Spleen (tissue), 7 donors: ENCODE data around the gene EXOSC7.

Source experiments
- POLR2AphosphoS5 ChIP-seq, 3 donors: sonication (generic); formaldehyde crosslinking; IDR thresholded peaks; one replicate each; pipeline ENCODE4 v1.5.1; 2017; ENCODE audit warnings: antibody characterized with exemption in 3 of 3
- TF ChIP-seq, protein P1 (sequence below), 11 experiments: fragments of 200-600 bp in 7 of 11; fragments of 450-650 bp in 4 of 11; sonication (generic) in 4 of 11; IDR thresholded peaks in 8 of 11; conservative IDR thresholded peaks in 3 of 11; 1 replicate in 7 of 11; 2 replicates in 4 of 11; pipeline versions ENCODE4 v1.4.0 to v1.8.0; 2016 to 2021; ENCODE audit warnings: antibody characterized with exemption in 11 of 11, inconsistent platforms in 4 of 11, mild to moderate bottlenecking in 1 of 11
- donor health status: DM: no; HTN: no; CAD: no; lungs with moderate emphysema.
- donor health status: DM: no; HTN: no; CAD: no.
- donor health status: DM: no; HTN: no; CAD: no.

DNA sequence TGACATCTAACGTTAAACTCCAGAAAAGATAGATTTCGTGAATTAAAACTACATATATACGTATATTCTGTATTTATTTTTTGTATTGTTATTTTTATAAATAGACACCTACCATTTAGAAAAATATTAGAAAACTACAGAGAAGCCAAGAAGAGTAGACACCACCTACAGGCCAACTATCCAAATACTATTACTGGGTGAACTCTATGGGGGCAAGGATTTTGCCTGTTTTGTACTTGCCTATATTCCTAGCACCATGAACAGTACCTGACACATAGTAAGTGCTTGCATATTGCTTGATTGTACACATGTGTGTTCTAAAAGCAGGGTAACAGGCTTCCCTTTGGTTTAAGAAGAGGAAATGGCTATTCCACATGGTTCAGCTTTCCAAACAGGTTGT is 25.7 kb downstream of the EXOSC7 start:
- no peak for TF ChIP-seq POLR2AphosphoS5 (IDR thresholded peaks at IDR 0.05)
- TF ChIP-seq, protein P1, sequence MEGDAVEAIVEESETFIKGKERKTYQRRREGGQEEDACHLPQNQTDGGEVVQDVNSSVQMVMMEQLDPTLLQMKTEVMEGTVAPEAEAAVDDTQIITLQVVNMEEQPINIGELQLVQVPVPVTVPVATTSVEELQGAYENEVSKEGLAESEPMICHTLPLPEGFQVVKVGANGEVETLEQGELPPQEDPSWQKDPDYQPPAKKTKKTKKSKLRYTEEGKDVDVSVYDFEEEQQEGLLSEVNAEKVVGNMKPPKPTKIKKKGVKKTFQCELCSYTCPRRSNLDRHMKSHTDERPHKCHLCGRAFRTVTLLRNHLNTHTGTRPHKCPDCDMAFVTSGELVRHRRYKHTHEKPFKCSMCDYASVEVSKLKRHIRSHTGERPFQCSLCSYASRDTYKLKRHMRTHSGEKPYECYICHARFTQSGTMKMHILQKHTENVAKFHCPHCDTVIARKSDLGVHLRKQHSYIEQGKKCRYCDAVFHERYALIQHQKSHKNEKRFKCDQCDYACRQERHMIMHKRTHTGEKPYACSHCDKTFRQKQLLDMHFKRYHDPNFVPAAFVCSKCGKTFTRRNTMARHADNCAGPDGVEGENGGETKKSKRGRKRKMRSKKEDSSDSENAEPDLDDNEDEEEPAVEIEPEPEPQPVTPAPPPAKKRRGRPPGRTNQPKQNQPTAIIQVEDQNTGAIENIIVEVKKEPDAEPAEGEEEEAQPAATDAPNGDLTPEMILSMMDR (IDR thresholded peaks at IDR 0.05 in 8 of 11, conservative IDR thresholded peaks at IDR 0.05 in 3 of 11): no peak
